ENCODE results near the gene SLC7A8. TPM values are rescaled to one million over a fixed set of nuclear protein-coding genes. Genes with fewer than 3 reads are reported as not detected.

Gene SLC7A8
- total and polyA plus RNA-seq, 2 donors (not counting 1 experiment from before 2014, with no cell fraction given) = 0.25 to 1.1 TPM

DNA sequence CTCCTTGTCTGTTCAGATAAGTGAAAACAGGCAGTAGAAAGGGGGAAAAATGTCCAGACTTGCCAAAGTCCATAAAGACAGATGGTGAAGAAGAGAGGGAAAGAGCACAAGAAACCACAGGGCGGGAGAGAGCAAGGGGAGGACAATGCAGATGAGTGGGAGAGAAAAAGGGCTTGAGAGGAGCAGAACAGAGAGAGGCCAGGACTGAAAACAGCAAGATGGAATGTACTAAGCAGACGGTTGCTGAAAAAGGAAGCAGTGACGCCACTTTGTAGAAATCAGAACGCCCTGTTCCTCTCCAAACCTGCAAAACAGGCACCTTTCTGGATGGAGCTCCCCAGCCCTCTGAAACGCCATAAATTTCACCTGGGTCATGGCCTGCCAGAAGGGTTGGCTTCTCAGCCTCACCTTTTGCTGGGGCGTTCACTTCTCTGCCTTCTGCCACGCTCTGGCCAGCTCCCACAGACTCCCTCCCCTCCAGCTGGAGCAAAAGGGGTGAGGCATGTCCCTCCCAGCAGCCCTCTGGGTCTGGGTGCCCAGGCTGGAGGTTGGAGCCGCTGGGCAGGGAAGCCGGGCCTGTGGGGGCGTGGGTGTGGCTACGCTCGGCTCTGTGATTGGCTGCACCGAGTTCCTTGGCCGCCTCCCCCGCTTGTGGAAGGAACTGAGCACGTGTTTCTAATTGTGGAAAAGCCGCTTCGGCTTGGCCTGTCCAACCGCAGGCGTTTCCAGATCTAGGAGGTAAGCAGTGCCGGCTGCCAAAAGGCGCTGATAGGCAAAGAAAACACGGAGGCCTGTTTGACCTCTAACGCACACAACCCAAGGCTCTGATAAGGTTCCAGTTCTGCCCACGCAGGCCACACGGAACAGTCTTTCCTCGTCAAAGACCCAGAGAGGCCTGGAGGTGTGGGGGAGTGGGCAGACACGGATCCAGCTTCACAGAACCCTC is 29.3 kb downstream of the SLC7A8 start:
- Mint-ChIP-seq H3K4me3 (no peak overlapping the region), H3K4me1 (no peaks in the 10 kb centered on the region), H3K9me3 (ENCODE audit: insufficient read depth) (no peaks in the 10 kb centered on the region), H3K27me3 (peaks cover 12% of the 10 kb centered on the region), H3K27ac (no peak overlapping the region)
- H3K4me3 ChIP-seq (ENCODE audit: control extremely low read depth in 1 of 5, extremely low read depth in 1 of 5, insufficient read depth in 1 of 5, low read depth in 2 of 5, low read length in 4 of 5) = no peak overlapping the region
- TF ChIP-seq, protein P1, sequence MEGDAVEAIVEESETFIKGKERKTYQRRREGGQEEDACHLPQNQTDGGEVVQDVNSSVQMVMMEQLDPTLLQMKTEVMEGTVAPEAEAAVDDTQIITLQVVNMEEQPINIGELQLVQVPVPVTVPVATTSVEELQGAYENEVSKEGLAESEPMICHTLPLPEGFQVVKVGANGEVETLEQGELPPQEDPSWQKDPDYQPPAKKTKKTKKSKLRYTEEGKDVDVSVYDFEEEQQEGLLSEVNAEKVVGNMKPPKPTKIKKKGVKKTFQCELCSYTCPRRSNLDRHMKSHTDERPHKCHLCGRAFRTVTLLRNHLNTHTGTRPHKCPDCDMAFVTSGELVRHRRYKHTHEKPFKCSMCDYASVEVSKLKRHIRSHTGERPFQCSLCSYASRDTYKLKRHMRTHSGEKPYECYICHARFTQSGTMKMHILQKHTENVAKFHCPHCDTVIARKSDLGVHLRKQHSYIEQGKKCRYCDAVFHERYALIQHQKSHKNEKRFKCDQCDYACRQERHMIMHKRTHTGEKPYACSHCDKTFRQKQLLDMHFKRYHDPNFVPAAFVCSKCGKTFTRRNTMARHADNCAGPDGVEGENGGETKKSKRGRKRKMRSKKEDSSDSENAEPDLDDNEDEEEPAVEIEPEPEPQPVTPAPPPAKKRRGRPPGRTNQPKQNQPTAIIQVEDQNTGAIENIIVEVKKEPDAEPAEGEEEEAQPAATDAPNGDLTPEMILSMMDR (IDR thresholded peaks at IDR 0.05) = no peak
- no peak for TF ChIP-seq EZH2 (IDR thresholded peaks at IDR 0.05; ENCODE audit: borderline replicate concordance, insufficient read depth, low read depth, low read length, poor library complexity, severe bottlenecking)
- intact Hi-C loops (cut with micrococcal nuclease) = no loop called here
- no peak overlapping the region for H2AFZ ChIP-seq (ENCODE audit: insufficient read depth, low read depth, low read length, poor library complexity, severe bottlenecking)
- no peaks in the 10 kb centered on the region for H3K27me3 ChIP-seq (replicated peaks in 1 of 4; ENCODE audit: control extremely low read depth in 1 of 4, control insufficient read depth in 3 of 4, insufficient read depth in 4 of 4, low read length in 3 of 4)
- H3K27ac ChIP-seq (ENCODE audit: low read length in 2 of 2) = no peak overlapping the region
- H3K9me3 ChIP-seq (ENCODE audit: control extremely low read depth in 1 of 3, control insufficient read depth in 2 of 3, insufficient read depth in 1 of 3, low read length in 2 of 3) = no peaks in the 10 kb centered on the region
- no peak for DNase-seq
- POLR2A ChIA-PET = no interaction called here
- H3K4me2 ChIP-seq (replicated peaks; ENCODE audit: low read depth, low read length, poor library complexity, severe bottlenecking) = no peak overlapping the region
- CTCF ChIA-PET = no interaction called here
- no peaks in the 10 kb centered on the region for H3K36me3 ChIP-seq (replicated peaks in 1 of 2; ENCODE audit: control extremely low read depth in 1 of 2, control insufficient read depth in 1 of 2, extremely low read depth in 1 of 2, insufficient read depth in 2 of 2, low read length in 1 of 2)
- H4K20me1 ChIP-seq (ENCODE audit: control insufficient read depth, insufficient read depth, low read length, poor library complexity, severe bottlenecking) = no peaks in the 10 kb centered on the region
- ATAC-seq (ENCODE audit: low read depth) = no peak
- whole genome bisulfite sequencing (ENCODE audit: insufficient coverage) = 82% methylated on average over 23 of the region's 28 CpGs
- H3K4me1 ChIP-seq (ENCODE audit: control insufficient read depth in 2 of 2, insufficient read depth in 2 of 2, low read length in 2 of 2) = no peaks in the 10 kb centered on the region
- no peak overlapping the region for H3K9ac ChIP-seq (ENCODE audit: low read length)
- H3K79me2 ChIP-seq (ENCODE audit: control insufficient read depth, insufficient read depth, low read length) = no peaks in the 10 kb centered on the region

- DNase-seq (no peak), ATAC-seq (ENCODE audit: low read depth) (no peak)
- Histone ChIP-seq H3K4me1 (ENCODE audit: control insufficient read depth in 2 of 2, insufficient read depth in 2 of 2, low read length in 2 of 2) (no peaks in the 10 kb centered on the region), H3K27me3 (replicated peaks in 1 of 4; ENCODE audit: control extremely low read depth in 1 of 4, control insufficient read depth in 3 of 4, insufficient read depth in 4 of 4, low read length in 3 of 4) (no peaks in the 10 kb centered on the region), H3K27ac (ENCODE audit: low read length in 2 of 2) (no peak overlapping the region), H3K79me2 (ENCODE audit: control insufficient read depth, insufficient read depth, low read length) (no peaks in the 10 kb centered on the region), H3K9ac (ENCODE audit: low read length) (no peak overlapping the region), H3K4me2 (replicated peaks; ENCODE audit: low read depth, low read length, poor library complexity, severe bottlenecking) (no peak overlapping the region), H3K9me3 (ENCODE audit: control extremely low read depth in 1 of 3, control insufficient read depth in 2 of 3, insufficient read depth in 1 of 3, low read length in 2 of 3) (no peaks in the 10 kb centered on the region), H3K4me3 (ENCODE audit: control extremely low read depth in 1 of 5, extremely low read depth in 1 of 5, insufficient read depth in 1 of 5, low read depth in 2 of 5, low read length in 4 of 5) (no peak overlapping the region), H3K36me3 (replicated peaks in 1 of 2; ENCODE audit: control extremely low read depth in 1 of 2, control insufficient read depth in 1 of 2, extremely low read depth in 1 of 2, insufficient read depth in 2 of 2, low read length in 1 of 2) (no peaks in the 10 kb centered on the region), H4K20me1 (ENCODE audit: control insufficient read depth, insufficient read depth, low read length, poor library complexity, severe bottlenecking) (no peaks in the 10 kb centered on the region), H2AFZ (ENCODE audit: insufficient read depth, low read depth, low read length, poor library complexity, severe bottlenecking) (no peak overlapping the region)
- no peak overlapping the region for H3K27ac Mint-ChIP-seq
- ChIA-PET CTCF (interaction anchor here (1.3 kb wide), 1 partner anchor 54 kb away, joined by 4 read pairs; no protein-coding TSS in a partner anchor), POLR2A (no interaction called here)
- no peaks in the 10 kb centered on the region for H3K9me3 Mint-ChIP-seq (ENCODE audit: insufficient read depth)
- H3K27me3 Mint-ChIP-seq = peaks cover 10% of the 10 kb centered on the region
- peaks cover 6% of the 10 kb centered on the region for H3K4me1 Mint-ChIP-seq
- no peak overlapping the region for H3K4me3 Mint-ChIP-seq
- TF ChIP-seq, protein P1 (IDR thresholded peaks at IDR 0.05) = no peak
- TF ChIP-seq EZH2 (IDR thresholded peaks at IDR 0.05; ENCODE audit: borderline replicate concordance, insufficient read depth, low read depth, low read length, poor library complexity, severe bottlenecking) = no peak
- intact Hi-C loops (cut with micrococcal nuclease) = no loop called here
- no CpG with 5 or more reads among the region's 2 CpGs for WGBS (ENCODE audit: insufficient coverage)
Observed at GRCh38 chr14:23151342-23151741, 32.1 kb downstream of the SLC7A8 start.

All from B cell (primary cell).